NCI-H1436 treated with DMSO at 0.1 percent for 48 hours (cell line): ENCODE measurements around the gene ARFIP1.

Source experiments
- DNase-seq: peaks from one replicate; lab custom pipeline; 2025; lab: John Stamatoyannopoulos, UW

The ARFIP1 gene

GRCh38 chr4:152939621-152940020 lies 159.9 kb downstream of the ARFIP1 start:
- DNase-seq: no peak

- DNase-seq: no peak
Observed at GRCh38 chr4:152940461-152940860, 160.7 kb downstream of the ARFIP1 start.

GRCh38 chr4:152941411-152941810 lies 161.7 kb downstream of the ARFIP1 start:
- no peak for DNase-seq

GRCh38 chr4:152942346-152942745 lies 162.6 kb downstream of the ARFIP1 start:
- no peak for DNase-seq

GRCh38 chr4:152943672-152944071 lies 163.9 kb downstream of the ARFIP1 start:
- no peak for DNase-seq

GRCh38 chr4:152944666-152945320 lies 165.0 kb downstream of the ARFIP1 start:
- DNase-seq: no peak

GRCh38 chr4:152945639-152946038 lies 165.9 kb downstream of the ARFIP1 start:
- DNase-seq: no peak

- DNase-seq: no peak
Observed at GRCh38 chr4:152946446-152946845, 166.7 kb downstream of the ARFIP1 start.

- no peak for DNase-seq
Observed at GRCh38 chr4:152947311-152947710, 167.6 kb downstream of the ARFIP1 start.

GRCh38 chr4:152949930-152950329 lies 170.2 kb downstream of the ARFIP1 start:
- no peak for DNase-seq

GRCh38 chr4:152950402-152951274 lies 170.9 kb downstream of the ARFIP1 start:
- no peak for DNase-seq

GRCh38 chr4:152951348-152951747 lies 171.6 kb downstream of the ARFIP1 start:
- DNase-seq: no peak

- DNase-seq: no peak
Observed at GRCh38 chr4:152953514-152953913, 173.8 kb downstream of the ARFIP1 start.

GRCh38 chr4:152954741-152955140 lies 175.0 kb downstream of the ARFIP1 start:
- DNase-seq: no peak

- DNase-seq: no peak
Observed at GRCh38 chr4:152956147-152956546, 176.4 kb downstream of the ARFIP1 start.

GRCh38 chr4:152956650-152957436 lies 177.1 kb downstream of the ARFIP1 start:
- DNase-seq: no peak

- DNase-seq: no peak
Observed at GRCh38 chr4:152957437-152958171, 177.8 kb downstream of the ARFIP1 start.

- DNase-seq: no peak
Observed at GRCh38 chr4:152959080-152959479, 179.3 kb downstream of the ARFIP1 start.

- DNase-seq: no peak
Observed at GRCh38 chr4:152960082-152960481, 180.3 kb downstream of the ARFIP1 start.

GRCh38 chr4:152961014-152961772 lies 181.4 kb downstream of the ARFIP1 start:
- DNase-seq: no peak

- DNase-seq: no peak
Observed at GRCh38 chr4:152961773-152962115, 182.0 kb downstream of the ARFIP1 start.
